ENCODE measurements around the gene NUAK1.
"Not testable (repeated sequence)": the region's sequence is repeated elsewhere in the genome, so short reads cannot be mapped to it uniquely, and the experiment has no call there.

Gene NUAK1

DNA sequence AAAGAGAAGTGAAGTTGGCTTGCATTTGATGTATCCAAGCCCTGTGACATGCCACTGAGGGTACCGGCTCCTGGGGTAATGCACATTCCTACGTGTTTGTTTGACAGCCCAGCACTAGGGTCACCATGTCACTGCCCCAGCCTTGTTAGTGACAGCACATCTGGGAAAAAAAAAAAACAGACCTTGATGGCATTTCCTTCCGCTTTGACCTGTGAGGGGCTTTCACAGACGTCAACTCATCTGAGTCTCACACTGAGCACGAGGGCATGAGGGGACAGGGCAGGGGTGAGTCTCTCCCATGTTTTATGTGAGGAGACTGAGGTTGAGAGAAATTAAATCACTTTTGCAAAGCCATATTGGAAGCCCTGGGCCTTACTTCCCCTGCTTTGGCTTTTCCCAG lies 111.5 kb downstream of the NUAK1 start:
- DNase-seq: no peak

DNA sequence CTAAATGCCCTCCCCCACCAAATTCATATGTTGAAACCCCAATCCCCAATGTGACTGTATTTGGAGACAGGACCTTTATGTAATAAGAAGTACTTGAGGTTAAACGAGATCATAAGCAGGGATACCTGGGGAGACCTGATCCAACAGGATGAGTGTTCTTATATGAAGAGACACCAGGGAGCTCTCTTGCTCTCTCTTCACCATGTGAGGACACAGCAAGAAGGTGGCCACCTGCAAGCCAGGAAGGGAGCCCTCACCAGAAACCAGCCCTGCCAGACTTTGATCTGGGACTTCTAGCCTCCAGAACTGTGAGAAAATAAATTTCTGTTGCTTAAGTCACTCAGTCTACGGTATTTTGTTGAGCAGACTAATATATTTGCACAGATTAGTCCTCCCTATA lies 113.6 kb downstream of the NUAK1 start:
- no peak for DNase-seq

DNA sequence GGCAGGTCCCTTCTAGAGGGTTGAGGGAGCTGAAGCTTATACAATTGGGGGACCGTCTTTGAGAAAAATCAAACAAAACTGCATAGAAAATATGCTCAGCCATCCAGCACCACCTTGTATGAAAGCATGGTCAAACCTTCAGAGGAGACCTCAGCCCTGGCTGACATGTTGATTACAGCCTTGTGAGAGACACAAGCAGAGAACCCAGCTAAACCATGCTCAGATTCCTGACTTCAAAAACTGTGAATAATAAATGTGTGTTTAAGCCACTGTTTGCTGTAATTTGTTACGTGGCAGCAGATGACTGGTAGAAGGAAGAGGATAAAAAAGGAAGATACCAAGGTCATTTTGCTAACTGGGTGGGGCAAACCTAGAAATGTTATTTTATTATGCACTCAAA lies 115.7 kb downstream of the NUAK1 start:
- no peak for DNase-seq

DNA sequence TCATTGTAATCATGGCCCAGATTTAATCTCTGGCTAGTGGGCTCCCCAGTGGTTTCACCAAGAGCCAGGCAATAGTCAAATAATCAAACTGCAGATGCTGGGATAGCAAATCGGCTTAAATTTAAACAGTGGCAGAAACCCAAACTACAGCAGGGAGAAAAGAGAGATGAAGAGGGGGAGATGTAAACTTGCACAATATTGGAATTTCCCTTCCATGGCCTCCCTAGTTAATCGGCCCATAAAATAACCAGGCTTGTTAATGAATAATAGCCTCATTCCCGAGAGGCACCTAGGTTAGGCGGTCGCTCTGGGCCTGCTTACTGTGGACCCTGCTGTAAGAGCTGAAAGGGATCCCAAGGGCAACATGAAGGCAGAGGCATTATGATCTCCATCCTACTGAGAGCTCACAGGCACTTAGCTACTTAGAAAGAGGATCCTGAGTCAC lies 116.2 kb downstream of the NUAK1 start:
- no peak for DNase-seq

DNA sequence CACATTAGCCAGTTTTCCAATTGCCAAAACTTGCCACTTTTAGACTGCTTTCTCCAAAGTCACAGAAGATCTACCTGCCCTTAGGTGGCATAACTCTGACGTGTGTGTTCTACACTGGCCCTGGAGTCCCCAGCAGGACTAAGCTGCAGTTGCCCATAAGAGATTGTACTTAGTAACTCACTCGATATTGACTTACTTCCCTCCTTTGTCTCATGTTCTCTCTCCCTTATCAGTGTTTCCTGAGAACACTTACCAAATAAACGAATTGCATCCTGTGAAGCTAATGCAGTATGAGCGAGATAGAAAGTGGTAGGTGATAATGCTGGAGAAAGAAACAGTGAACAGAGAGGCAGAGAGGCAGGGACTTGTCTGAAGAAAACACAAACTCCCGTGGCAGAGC lies 117.2 kb downstream of the NUAK1 start:
- DNase-seq: no peak

DNA sequence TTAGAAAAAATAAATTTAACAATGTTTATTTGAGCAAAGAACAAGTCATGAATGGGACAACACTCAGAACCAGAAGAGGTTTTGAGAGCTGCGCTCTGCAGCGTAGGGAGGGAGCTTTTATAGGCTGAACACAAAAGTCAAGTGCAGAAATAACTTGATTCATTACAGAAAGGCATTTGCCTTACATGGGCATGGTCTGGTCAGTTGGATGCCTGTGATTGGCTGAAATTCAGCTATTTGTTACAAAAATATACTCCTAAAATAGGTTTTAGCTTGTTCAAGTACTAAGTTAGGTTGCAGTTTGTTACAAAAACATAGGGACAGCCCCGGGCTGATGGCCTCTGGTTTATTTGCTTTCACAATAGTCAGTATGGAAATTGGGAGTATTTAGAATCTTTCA lies 118.0 kb downstream of the NUAK1 start:
- DNase-seq: no peak

DNA sequence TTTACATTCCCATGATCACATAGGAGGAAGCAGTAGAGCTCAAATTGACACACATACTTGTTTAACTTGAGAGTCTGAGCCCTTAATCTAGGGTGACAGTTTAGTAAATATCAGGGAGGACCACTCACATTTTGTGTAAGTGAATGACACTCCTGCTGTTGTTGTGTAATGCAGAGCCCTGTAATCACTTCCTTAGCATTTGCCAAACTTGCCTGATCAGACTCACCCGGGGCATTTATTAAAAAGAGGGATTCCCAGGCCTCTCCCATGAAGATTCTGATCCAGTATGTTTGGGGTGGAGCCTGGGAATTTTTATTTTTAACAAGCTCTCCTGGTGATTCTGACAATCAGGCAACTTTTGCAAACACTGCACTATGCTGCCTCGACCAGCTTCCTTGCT lies 119.6 kb downstream of the NUAK1 start:
- DNase-seq: no peak

DNA sequence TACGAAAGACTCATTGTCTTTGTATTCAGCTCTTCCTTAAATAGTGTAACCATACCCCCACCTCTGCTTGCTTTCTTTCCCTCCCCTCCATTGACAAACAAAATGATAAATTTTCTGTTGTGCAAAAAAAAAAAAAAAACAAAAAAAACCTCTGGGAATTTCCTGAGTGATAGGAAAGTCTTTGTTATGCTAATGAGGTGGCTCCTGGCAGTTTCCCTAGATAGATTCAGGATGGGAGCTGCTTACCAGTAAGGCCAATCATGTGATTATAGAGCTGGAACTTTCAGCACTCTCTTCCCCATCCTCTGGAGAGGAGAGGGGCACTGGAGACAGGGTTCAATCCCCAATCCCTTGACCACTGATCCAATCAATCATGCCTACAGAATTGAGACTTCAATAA lies 120.5 kb downstream of the NUAK1 start:
- no peak for DNase-seq

DNA sequence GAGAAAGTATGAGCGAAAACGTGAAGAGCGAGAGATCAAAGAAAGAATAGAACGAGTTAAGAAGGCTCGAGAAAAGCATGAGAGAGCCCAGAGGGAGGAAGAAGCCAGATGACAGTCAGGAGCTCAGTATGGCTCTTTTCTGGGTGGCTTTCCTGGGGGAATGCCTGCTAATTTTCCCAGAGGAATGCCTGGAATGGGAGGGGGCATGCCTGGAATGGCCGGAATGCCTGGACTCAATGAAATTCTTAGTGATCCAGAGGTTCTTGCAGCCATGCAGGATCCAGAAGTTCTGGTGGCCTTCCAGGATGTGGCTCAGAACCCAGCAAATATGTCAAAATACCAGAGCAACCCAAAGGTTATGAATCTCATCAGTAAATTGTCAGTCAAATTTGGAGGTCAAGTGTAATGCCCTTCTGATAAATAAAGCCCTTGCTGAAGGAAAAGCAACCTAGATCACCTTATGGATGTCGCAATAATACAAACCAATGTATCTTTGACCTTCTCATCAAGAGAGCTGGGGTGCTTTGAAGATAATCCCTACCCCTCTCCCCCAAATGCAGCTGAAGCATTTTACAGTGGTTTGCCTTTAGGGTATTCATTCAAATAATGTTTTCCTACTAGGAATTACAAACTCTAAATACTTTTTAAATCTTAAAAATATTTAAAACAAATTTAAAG lies 122.0 kb downstream of the NUAK1 start:
- not testable (repeated sequence) for DNase-seq

DNA sequence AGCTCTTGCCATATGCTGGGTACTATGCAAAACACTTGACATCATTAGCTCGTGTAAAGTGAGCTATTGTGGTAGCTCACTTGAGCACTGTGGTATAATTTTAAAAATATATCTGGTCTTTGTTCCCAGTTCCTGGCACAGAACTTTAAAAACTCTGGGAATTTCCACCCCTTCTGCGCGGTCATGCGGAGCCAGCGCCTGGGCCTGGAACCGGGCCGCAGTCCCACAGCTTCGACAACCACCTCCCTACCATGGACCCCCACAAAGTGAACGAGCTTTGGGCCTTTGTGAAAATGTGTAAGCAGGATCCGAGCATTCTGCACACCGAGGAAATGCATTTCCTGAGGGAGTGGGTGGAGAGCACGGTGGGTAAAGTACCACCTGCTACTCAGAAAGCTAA lies 123.1 kb downstream of the NUAK1 start:
- no peak for DNase-seq

DNA sequence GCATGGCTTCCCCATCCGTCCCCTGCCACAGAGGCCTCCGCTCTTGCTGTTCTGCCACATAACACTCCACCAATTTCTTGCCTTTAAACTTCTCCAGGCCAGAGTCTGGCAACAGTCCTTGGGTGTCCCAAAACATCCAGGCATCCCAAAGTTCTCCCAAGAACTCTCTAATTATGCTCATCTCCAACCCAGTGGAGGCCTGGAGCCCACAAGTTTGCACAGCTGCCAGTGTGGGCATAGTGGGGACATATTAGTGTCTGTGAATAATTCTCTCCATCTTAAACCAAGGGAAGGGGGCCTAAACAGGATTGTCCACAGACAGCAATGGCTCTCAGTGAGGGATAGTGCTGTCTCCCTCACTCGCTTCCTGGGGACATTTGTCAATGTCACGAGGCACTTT lies 124.8 kb downstream of the NUAK1 start:
- DNase-seq: no peak

Measured in COR-L47 (cell line).